ENCODE measurements around the gene ZNF592.

The ZNF592 gene

GRCh38 chr15:84782346-84782745 is 34.0 kb downstream of the ZNF592 start:
- DNase-seq, result no peak

GRCh38 chr15:84783493-84784251 is 35.3 kb downstream of the ZNF592 start:
- DNase-seq, result no peak

- no peak for DNase-seq
These were observed 35.9 kb downstream of the ZNF592 start for GRCh38 chr15:84784262-84784661.

- DNase-seq, result no peak
These were observed 36.7 kb downstream of the ZNF592 start for GRCh38 chr15:84785053-84785452.

GRCh38 chr15:84788500-84788899 is 40.1 kb downstream of the ZNF592 start:
- DNase-seq, result no peak

GRCh38 chr15:84789762-84790161 is 41.4 kb downstream of the ZNF592 start:
- no peak for DNase-seq

- DNase-seq, result no peak
These were observed 42.3 kb downstream of the ZNF592 start for GRCh38 chr15:84790676-84791075.

GRCh38 chr15:84791763-84792162 is 43.4 kb downstream of the ZNF592 start:
- no peak for DNase-seq

GRCh38 chr15:84793431-84794161 is 45.2 kb downstream of the ZNF592 start:
- DNase-seq, result no peak

GRCh38 chr15:84794162-84794547 is 45.8 kb downstream of the ZNF592 start:
- DNase-seq, result no peak

GRCh38 chr15:84795186-84795585 is 46.8 kb downstream of the ZNF592 start:
- DNase-seq, result no peak

GRCh38 chr15:84797212-84797611 is 48.8 kb downstream of the ZNF592 start:
- DNase-seq, result no peak

- DNase-seq, result no peak
These were observed 49.4 kb downstream of the ZNF592 start for GRCh38 chr15:84797801-84798200.

GRCh38 chr15:84798436-84798946 is 50.1 kb downstream of the ZNF592 start:
- no peak for DNase-seq

- DNase-seq, result no peak
These were observed 51.3 kb downstream of the ZNF592 start for GRCh38 chr15:84799511-84800187.

- no peak for DNase-seq
These were observed 52.0 kb downstream of the ZNF592 start for GRCh38 chr15:84800365-84800806.

- no peak for DNase-seq
These were observed 55.9 kb downstream of the ZNF592 start for GRCh38 chr15:84804005-84804900.

GRCh38 chr15:84805221-84805620 is 56.8 kb downstream of the ZNF592 start:
- DNase-seq, result no peak

GRCh38 chr15:84807228-84807627 is 58.8 kb downstream of the ZNF592 start:
- DNase-seq, result no peak

GRCh38 chr15:84810073-84810840 is 61.9 kb downstream of the ZNF592 start:
- no peak for DNase-seq

- DNase-seq, result no peak
These were observed 62.8 kb downstream of the ZNF592 start for GRCh38 chr15:84811151-84811550.

GRCh38 chr15:84811828-84812227 is 63.4 kb downstream of the ZNF592 start:
- DNase-seq, result no peak
